Peyer's patch (tissue), 4 donors: ENCODE measurements around the gene PRAC2.

Source experiments
- POLR2A ChIP-seq, 2 donors: fragments of 450-650 bp; IDR thresholded peaks; one replicate each; pipeline ENCODE4 v1.5.1; 2017; ENCODE audit warnings: antibody characterized with exemption in 2 of 2, mild to moderate bottlenecking in 2 of 2, moderate library complexity in 2 of 2
- TF ChIP-seq, protein P1 (sequence below), 6 experiments: fragments of 450-650 bp in 4 of 6; fragments of 200-600 bp in 2 of 6; sonication (generic) in 1 of 6; IDR thresholded peaks; one replicate each; pipeline ENCODE4 v1.5.1; 2017 to 2019; ENCODE audit warnings: antibody characterized with exemption in 6 of 6, mild to moderate bottlenecking in 3 of 6, moderate library complexity in 1 of 6

DNA sequence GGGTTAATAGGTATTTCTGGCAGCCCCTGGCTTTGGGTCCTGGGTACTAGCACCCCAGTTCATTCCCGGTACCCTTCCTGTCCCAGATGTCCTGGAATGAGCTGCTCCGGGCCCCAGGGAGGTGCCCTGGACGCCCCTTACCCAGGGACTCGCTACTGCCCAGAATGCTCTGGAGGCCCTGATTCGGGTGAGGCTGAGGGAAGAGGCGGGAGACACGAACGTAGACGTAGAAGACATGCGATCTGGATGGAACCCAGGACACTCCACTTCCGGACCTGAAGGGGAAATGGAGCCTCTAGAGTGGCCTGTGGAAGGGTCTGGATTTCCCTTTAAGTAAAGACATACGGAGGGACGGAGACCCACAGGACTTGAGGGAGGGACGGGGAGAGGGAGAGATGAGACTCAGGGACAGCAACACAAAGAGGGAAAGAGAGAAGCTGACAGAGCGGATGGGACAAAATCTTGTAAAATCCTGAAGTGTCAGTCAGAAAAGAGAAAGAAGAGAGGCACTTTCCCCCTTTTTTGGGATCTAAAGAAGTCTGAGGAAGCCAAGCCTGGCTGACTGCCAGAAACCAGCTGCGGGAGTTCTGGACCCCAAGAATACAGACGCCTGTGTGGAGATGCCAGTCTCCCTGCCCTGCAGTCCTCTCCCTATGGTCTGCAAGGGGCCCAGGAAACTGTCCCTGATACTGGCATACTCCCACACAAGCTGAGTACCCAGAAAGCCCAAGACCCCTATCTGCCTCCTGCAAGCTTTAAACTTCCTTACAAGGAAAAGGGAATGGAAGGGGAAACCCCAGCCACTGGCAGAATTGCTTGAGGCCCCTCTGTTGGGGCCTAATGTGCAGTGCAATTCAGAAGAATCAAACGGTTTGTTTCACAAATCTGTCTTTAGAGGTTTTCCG is 6.6 kb downstream of the PRAC2 start:
- TF ChIP-seq POLR2A (IDR thresholded peaks at IDR 0.05): no peak
- TF ChIP-seq, protein P1, sequence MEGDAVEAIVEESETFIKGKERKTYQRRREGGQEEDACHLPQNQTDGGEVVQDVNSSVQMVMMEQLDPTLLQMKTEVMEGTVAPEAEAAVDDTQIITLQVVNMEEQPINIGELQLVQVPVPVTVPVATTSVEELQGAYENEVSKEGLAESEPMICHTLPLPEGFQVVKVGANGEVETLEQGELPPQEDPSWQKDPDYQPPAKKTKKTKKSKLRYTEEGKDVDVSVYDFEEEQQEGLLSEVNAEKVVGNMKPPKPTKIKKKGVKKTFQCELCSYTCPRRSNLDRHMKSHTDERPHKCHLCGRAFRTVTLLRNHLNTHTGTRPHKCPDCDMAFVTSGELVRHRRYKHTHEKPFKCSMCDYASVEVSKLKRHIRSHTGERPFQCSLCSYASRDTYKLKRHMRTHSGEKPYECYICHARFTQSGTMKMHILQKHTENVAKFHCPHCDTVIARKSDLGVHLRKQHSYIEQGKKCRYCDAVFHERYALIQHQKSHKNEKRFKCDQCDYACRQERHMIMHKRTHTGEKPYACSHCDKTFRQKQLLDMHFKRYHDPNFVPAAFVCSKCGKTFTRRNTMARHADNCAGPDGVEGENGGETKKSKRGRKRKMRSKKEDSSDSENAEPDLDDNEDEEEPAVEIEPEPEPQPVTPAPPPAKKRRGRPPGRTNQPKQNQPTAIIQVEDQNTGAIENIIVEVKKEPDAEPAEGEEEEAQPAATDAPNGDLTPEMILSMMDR (IDR thresholded peaks at IDR 0.05): no peak
